NT2/D1 (cell line): ENCODE measurements around the gene ANKUB1.
A peak's percentile ranks its signal among the peaks of the same experiment; 100 is the strongest.

Experiments used
- DNase-seq: peaks from one replicate; pipeline ENCODE4 v3.0.0-alpha.2; 2011; ENCODE audit warnings: low read depth, low spot score
- H3K27me3 ChIP-seq: 2 replicates; pipeline ENCODE4 v1.6.0; 2011; ENCODE audit warnings: mild to moderate bottlenecking; ENCODE audit not compliant: insufficient read length, insufficient read depth
- H3K36me3 ChIP-seq: 2 replicates; pipeline ENCODE4 v1.6.1; 2011; ENCODE audit warnings: mild to moderate bottlenecking, low read length, mixed read lengths; ENCODE audit not compliant: insufficient read depth, insufficient read length
- H3K4me1 ChIP-seq: 2 replicates; pipeline ENCODE4 v1.5.1; 2011; ENCODE audit not compliant: insufficient read depth, insufficient read length
- H3K4me3 ChIP-seq: 2 replicates; pipeline ENCODE4 v1.5.1; 2011; ENCODE audit warnings: low read depth; ENCODE audit not compliant: insufficient read length
- H3K9ac ChIP-seq: 2 replicates; pipeline ENCODE4 v1.6.0; 2011; ENCODE audit warnings: low read depth; ENCODE audit not compliant: insufficient read length
- H3K9me3 ChIP-seq: 2 replicates; pipeline ENCODE4 v1.5.1; 2011; ENCODE audit warnings: mild to moderate bottlenecking, low read length; ENCODE audit not compliant: insufficient read depth
- SUZ12 ChIP-seq: IDR thresholded peaks from 2 replicates; pipeline ENCODE4 v1.6.1; 2011; ENCODE audit not compliant: insufficient read length, insufficient read depth; ENCODE audit errors: extremely low read depth
- YY1 ChIP-seq: IDR thresholded peaks from 2 replicates; pipeline ENCODE4 v1.6.1; 2011; ENCODE audit not compliant: insufficient read length, insufficient read depth
- ZNF274 ChIP-seq: IDR thresholded peaks from 2 replicates; pipeline ENCODE4 v1.6.1; 2011; ENCODE audit warnings: mild to moderate bottlenecking, low read depth, low read length

ANKUB1 gene

DNA sequence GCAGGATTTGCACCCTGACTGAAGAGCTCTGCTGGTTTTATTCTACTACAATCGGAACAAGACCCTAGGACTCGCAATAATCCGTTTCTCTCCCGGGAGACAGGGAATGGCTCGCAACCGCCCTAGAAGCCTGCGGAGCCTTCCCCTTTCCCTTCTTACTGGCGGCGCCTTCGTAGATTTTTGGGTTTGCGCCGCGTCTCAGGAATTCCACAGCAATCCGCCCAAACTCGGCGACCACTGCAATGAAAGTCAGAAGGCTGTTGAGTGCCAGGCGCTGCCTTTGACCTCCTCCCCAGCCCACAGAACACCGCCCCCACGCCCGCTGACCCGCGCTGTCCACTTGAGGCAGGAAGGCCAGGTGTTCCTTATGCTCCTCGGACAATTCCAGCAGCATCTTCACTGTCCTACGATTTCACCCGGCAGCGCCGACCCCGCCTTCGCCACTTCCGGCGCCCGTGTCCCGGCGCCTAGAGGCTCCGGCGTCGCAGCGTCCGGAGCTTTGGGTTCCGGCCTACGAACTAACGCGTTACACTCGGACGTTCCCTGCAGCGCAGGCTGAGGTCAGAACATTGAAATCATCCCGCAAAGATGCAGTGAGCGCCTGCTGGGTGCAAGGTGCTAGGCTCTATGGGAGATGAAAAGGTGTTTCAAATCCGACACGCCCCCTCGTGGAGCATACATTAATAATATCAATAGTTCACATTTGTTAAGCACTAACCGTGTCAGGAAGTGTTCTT lies 40.1 kb downstream of the ANKUB1 start, which contains the start of gene COMMD2:
Gene COMMD2 (minus strand): TSS at position 439 of the 737 bp plus-strand sequence. CDS start 45 bp downstream, at position 394.
- Histone ChIP-seq H3K9me3 (no peaks in the 10 kb centered on the region), H3K9ac (peak within 1 kb of the TSS; percentile 96), H3K4me3 (peak within 1 kb of the TSS; percentile 92), H3K27me3 (no peaks in the 10 kb centered on the region), H3K36me3 (peaks cover 40% of the 10 kb centered on the region), H3K4me1 (no peaks in the 10 kb centered on the region)
- TF ChIP-seq SUZ12, result no peak
- no peak for TF ChIP-seq ZNF274
- TF ChIP-seq YY1, result no peak
- peak; percentile 81 for DNase-seq

GRCh38 chr3:149751551-149751950 lies 40.8 kb downstream of the ANKUB1 start:
- peak overlapping the region; percentile 96 for H3K9ac ChIP-seq
- H3K36me3 ChIP-seq, result peaks cover 47% of the 10 kb centered on the region
- TF ChIP-seq YY1 (no peak), ZNF274 (no peak), SUZ12 (no peak)
- H3K27me3 ChIP-seq, result no peaks in the 10 kb centered on the region
- DNase-seq, result no peak
- H3K9me3 ChIP-seq, result no peaks in the 10 kb centered on the region
- H3K4me3 ChIP-seq, result peak overlapping the region; percentile 92
- H3K4me1 ChIP-seq, result no peaks in the 10 kb centered on the region

- no peaks in the 10 kb centered on the region for H3K9me3 ChIP-seq
- no peak overlapping the region for H3K9ac ChIP-seq
- H3K4me3 ChIP-seq, result no peak overlapping the region
- no peak for DNase-seq
- no peaks in the 10 kb centered on the region for H3K4me1 ChIP-seq
- TF ChIP-seq SUZ12, result no peak
- no peak for TF ChIP-seq ZNF274
- no peak for TF ChIP-seq YY1
- no peaks in the 10 kb centered on the region for H3K27me3 ChIP-seq
- H3K36me3 ChIP-seq, result peaks cover 90% of the 10 kb centered on the region
These were observed 47.7 kb downstream of the ANKUB1 start for GRCh38 chr3:149744606-149745005.

GRCh38 chr3:149744151-149744550 lies 48.2 kb downstream of the ANKUB1 start:
- no peak for DNase-seq
- no peaks in the 10 kb centered on the region for H3K27me3 ChIP-seq
- peaks cover 89% of the 10 kb centered on the region for H3K36me3 ChIP-seq
- no peak overlapping the region for H3K9ac ChIP-seq
- no peak overlapping the region for H3K4me3 ChIP-seq
- TF ChIP-seq SUZ12, result no peak
- no peak for TF ChIP-seq YY1
- TF ChIP-seq ZNF274, result no peak
- H3K9me3 ChIP-seq, result no peaks in the 10 kb centered on the region
- H3K4me1 ChIP-seq, result no peaks in the 10 kb centered on the region

DNA sequence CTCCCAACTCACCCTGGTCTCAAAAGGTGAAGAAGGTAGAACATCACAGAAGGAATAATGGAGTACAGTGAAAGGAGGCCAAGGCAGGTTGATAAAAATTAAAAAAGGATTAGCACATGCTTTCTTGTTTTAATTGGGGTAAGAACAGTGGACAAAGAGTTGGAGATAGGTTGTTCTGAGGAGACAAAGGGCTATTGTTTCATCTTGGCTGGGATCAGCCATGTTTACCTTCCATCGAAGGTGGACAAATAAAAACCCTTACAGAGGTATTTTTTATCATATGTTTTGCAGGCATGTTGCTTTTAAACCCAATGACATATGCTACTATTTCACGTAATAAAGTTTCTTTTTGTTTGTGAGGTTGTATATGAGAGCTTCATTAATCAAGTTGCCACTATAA lies 53.0 kb downstream of the ANKUB1 start:
- Histone ChIP-seq H3K27me3 (no peaks in the 10 kb centered on the region), H3K9me3 (no peaks in the 10 kb centered on the region), H3K9ac (no peak overlapping the region), H3K36me3 (peaks cover 60% of the 10 kb centered on the region), H3K4me3 (no peak overlapping the region), H3K4me1 (no peaks in the 10 kb centered on the region)
- DNase-seq, result no peak
- TF ChIP-seq YY1, result no peak
- no peak for TF ChIP-seq SUZ12
- no peak for TF ChIP-seq ZNF274

DNA sequence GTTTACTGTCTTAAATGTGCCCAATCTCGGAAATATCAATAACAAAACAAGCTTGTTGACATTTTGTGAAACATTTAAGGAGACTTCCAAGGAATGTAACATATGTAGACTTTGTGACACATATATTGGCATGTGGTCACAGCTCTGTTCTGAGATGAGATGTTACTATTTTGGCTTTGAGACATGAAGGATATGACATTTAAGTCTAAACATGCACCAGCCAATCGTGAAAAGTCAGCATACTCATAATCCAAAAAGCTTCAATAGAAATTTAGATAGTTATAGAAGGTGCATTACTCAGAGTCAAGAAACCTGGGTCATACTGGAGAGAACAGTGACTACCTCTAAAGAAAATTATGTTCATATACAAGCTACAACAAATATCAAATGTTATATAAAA lies 53.5 kb downstream of the ANKUB1 start:
- Histone ChIP-seq H3K36me3 (peaks cover 55% of the 10 kb centered on the region), H3K9me3 (no peaks in the 10 kb centered on the region)

GRCh38 chr3:149736953-149737205 lies 55.5 kb downstream of the ANKUB1 start:
- H3K4me1 ChIP-seq, result no peaks in the 10 kb centered on the region
- no peaks in the 10 kb centered on the region for H3K9me3 ChIP-seq
- H3K4me3 ChIP-seq, result no peak overlapping the region
- DNase-seq, result no peak
- no peak for TF ChIP-seq YY1
- no peak for TF ChIP-seq ZNF274
- TF ChIP-seq SUZ12, result no peak
- H3K9ac ChIP-seq, result no peak overlapping the region
- no peaks in the 10 kb centered on the region for H3K27me3 ChIP-seq
- H3K36me3 ChIP-seq, result peaks cover 42% of the 10 kb centered on the region

More for the DNA sequence above, 53.5 kb downstream of the ANKUB1 start:
- H3K9ac ChIP-seq, result no peak overlapping the region
- no peaks in the 10 kb centered on the region for H3K4me1 ChIP-seq
- no peak for DNase-seq
- TF ChIP-seq SUZ12 (no peak), YY1 (no peak), ZNF274 (no peak)
- H3K27me3 ChIP-seq, result no peaks in the 10 kb centered on the region
- H3K4me3 ChIP-seq, result no peak overlapping the region
